HFFc6 (cell line): Measurements from ENCODE around the gene FRG1. TPM values are rescaled to one million over a fixed set of nuclear protein-coding genes. Genes with fewer than 3 reads are reported as not detected.
"Not testable (repeated sequence)": the region's sequence is repeated elsewhere in the genome, so short reads cannot be mapped to it uniquely, and the experiment has no call there.

Experiments
- DNase-seq: peaks from one replicate; pipeline ENCODE4 v3.0.0-alpha.2; 2018
- H3K27ac Mint-ChIP-seq: 2 replicates; pipeline ENCODE4 v1.8.0; 2020; ENCODE audit warnings: mild to moderate bottlenecking, mixed read lengths
- H3K27me3 Mint-ChIP-seq: 2 replicates; pipeline ENCODE4 v1.8.0; 2021; ENCODE audit warnings: mild to moderate bottlenecking, moderate library complexity, mixed read lengths; ENCODE audit not compliant: insufficient read depth
- H3K36me3 Mint-ChIP-seq: 2 replicates; pipeline ENCODE4 v1.8.0; 2021; ENCODE audit warnings: low read depth, mixed read lengths
- H3K4me1 Mint-ChIP-seq: 2 replicates; pipeline ENCODE4 v1.8.0; 2020; ENCODE audit warnings: low read depth, mixed read lengths
- H3K4me3 Mint-ChIP-seq: 2 replicates; pipeline ENCODE4 v1.8.0; 2020; ENCODE audit warnings: mild to moderate bottlenecking, moderate library complexity, mixed read lengths
- H3K9me3 Mint-ChIP-seq: 2 replicates; pipeline ENCODE4 v1.8.0; 2020; ENCODE audit warnings: mild to moderate bottlenecking, mixed read lengths
- CTCF ChIP-seq: fragments of 200-600 bp; sonication (generic); IDR thresholded peaks from 2 replicates; pipeline ENCODE4 v1.5.0; 2021; ENCODE audit warnings: antibody characterized with exemption, mild to moderate bottlenecking
- total RNA-seq, 6 experiments: library from RNA; stranded (reverse); fragmentation: NEBNext Ultra II Directional; extraction: Animal tissue kit (Norgen Biotek cat#: 25700); gene quantifications; 2 replicates in 1 of 6; 3 replicates in 5 of 6; pipeline ENCODE4 v1.2.3, GENCODE V29; 2021

Gene FRG1
- total RNA-seq, 6 experiments from 2014 or later = 30.3 to 46.1 (median 37.2) TPM

- Mint-ChIP-seq H3K4me3 (no peak overlapping the region), H3K36me3 (no peaks in the 10 kb centered on the region), H3K9me3 (no peaks in the 10 kb centered on the region; the same call in 1 of the 2 replicates), H3K27ac (no peak overlapping the region), H3K4me1 (no peaks in the 10 kb centered on the region), H3K27me3 (no peaks in the 10 kb centered on the region; the same call in 1 of the 2 replicates)
- no peak for DNase-seq
- TF ChIP-seq CTCF = no peak
These were observed 48.3 kb downstream of the FRG1 start for GRCh38 chr4:189988877-189989431.

DNA sequence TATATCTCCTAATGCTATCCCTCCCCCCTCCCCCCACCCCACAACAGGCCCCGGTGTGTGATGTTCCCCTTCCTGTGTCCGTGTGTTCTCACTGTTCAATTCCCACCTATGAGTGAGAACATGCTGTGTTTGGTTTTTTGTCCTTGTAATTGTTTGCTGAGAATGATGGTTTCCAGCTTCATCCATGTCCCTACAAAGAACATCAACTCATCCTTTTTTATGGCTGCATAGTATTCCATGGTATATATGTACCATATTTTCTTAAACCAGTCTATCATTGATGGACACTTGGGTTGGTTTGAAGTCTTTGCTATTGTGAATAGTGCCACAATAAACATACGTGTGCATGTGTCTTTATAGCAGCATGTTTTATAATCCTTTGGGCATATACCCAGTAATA is 49.3 kb downstream of the FRG1 start:
- not testable (repeated sequence) for H3K4me1 Mint-ChIP-seq, H3K27me3 Mint-ChIP-seq, H3K9me3 Mint-ChIP-seq, H3K27ac Mint-ChIP-seq, DNase-seq, H3K4me3 Mint-ChIP-seq, H3K36me3 Mint-ChIP-seq

Other genes with a start within 250 kb of the FRG1 start
- not detected for gene FRG2, start 86.4 kb downstream of the FRG1 start, total RNA-seq
- gene DBET, start 123.6 kb downstream of the FRG1 start, total RNA-seq = not detected
- not detected for gene DUX4, start 232.9 kb downstream of the FRG1 start, total RNA-seq